ENCODE data around the gene HS6ST1.

- no peak for TF ChIP-seq CTCF (IDR thresholded peaks at IDR 0.05)
- no peak for TF ChIP-seq POLR2A (IDR thresholded peaks at IDR 0.05)
Observed at GRCh38 chr2:128318776-128319464, at the start of gene HS6ST1.
